ENCODE data around the gene GET4.

GET4 gene

GRCh38 chr7:879093-879492 lies 2.7 kb downstream of the GET4 start:
- H3K4me3 ChIP-seq (ENCODE audit: low read depth, low read length) = no peak overlapping the region

GRCh38 chr7:879706-880105 lies 3.4 kb downstream of the GET4 start:
- TF ChIP-seq CTCF (IDR thresholded peaks at IDR 0.05; ENCODE audit: low read depth, low read length) = no peak
- no peak overlapping the region for H3K4me3 ChIP-seq (ENCODE audit: low read depth, low read length)

More at GRCh38 chr7:879093-879492, 2.7 kb downstream of the GET4 start:
- TF ChIP-seq CTCF (IDR thresholded peaks at IDR 0.05; ENCODE audit: low read depth, low read length) = no peak

- no peak overlapping the region for H3K4me3 ChIP-seq (ENCODE audit: low read depth, low read length)
- no peak for TF ChIP-seq CTCF (IDR thresholded peaks at IDR 0.05; ENCODE audit: low read depth, low read length)
These were observed 4.1 kb downstream of the GET4 start for GRCh38 chr7:880450-880849.

GRCh38 chr7:881441-882234 lies 5.3 kb downstream of the GET4 start:
- TF ChIP-seq CTCF (IDR thresholded peaks at IDR 0.05; ENCODE audit: low read depth, low read length) = no peak

GRCh38 chr7:882336-883035 lies 6.1 kb downstream of the GET4 start:
- no peak for TF ChIP-seq CTCF (IDR thresholded peaks at IDR 0.05; ENCODE audit: low read depth, low read length)
- no peak overlapping the region for H3K4me3 ChIP-seq (ENCODE audit: low read depth, low read length)

More at GRCh38 chr7:881441-882234, 5.3 kb downstream of the GET4 start:
- no peak overlapping the region for H3K4me3 ChIP-seq (ENCODE audit: low read depth, low read length)

GRCh38 chr7:883055-884021 lies 7.0 kb downstream of the GET4 start:
- H3K4me3 ChIP-seq (ENCODE audit: low read depth, low read length) = no peak overlapping the region
- no peak for TF ChIP-seq CTCF (IDR thresholded peaks at IDR 0.05; ENCODE audit: low read depth, low read length)

All from WI38 (cell line).